HL-60 (cell line): ENCODE measurements around the gene FCRL2.

ENCODE experiments used
- CTCF ChIP-seq: IDR thresholded peaks from one replicate; pipeline ENCODE4 v1.5.1; 2011; ENCODE audit warnings: low read length, control low read depth, inconsistent platforms; ENCODE audit not compliant: insufficient read depth
- GABPA ChIP-seq: IDR thresholded peaks from 2 replicates; pipeline ENCODE4 v1.6.1; 2012; ENCODE audit warnings: low read depth
- POLR2AphosphoS5 ChIP-seq: IDR thresholded peaks from 2 replicates; pipeline ENCODE4 v1.6.1; 2012; ENCODE audit warnings: low read depth
- SPI1 ChIP-seq: IDR thresholded peaks from 2 replicates; pipeline ENCODE4 v1.6.1; 2012; ENCODE audit warnings: low read depth, mild to moderate bottlenecking, borderline replicate concordance
- TF ChIP-seq, protein P1 (sequence below): IDR thresholded peaks from 2 replicates; pipeline ENCODE4 v1.6.1; 2012; ENCODE audit warnings: low read depth; ENCODE audit not compliant: insufficient replicate concordance

DNA sequence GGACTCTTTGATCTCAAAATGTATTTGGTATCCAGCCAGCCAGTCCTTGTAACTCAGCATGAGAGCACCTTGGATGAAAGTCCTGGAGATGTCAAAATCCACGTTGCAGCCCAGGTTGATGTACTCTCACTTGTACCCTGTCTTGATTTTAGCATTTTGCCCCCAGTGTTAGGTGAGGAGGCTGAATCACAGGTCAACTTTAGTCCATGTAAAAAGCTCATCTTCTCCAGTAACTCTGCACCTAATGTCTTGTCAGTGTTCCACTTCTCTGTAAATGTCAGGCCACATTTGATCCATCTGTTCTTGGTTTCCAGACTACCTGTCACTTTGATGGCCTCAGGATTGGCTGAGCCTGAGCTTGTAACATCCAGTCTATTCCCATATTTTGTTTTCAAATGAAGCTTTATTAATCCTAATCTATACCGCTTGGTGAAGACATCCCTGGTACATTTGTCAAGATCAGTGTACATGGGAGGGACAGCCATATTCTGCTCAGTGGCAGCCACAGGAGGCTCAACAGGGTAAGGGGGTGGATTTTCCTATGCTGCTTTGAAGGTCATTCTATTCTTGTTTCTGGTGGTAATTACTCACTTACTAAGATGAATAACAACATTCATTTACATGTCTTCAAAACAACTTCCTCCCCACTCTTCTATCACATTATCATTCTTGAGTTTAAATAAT lies 52.3 kb downstream of the FCRL2 start:
- TF ChIP-seq CTCF (no peak), POLR2AphosphoS5 (no peak), SPI1 (no peak), GABPA (no peak)
- TF ChIP-seq, protein P1, sequence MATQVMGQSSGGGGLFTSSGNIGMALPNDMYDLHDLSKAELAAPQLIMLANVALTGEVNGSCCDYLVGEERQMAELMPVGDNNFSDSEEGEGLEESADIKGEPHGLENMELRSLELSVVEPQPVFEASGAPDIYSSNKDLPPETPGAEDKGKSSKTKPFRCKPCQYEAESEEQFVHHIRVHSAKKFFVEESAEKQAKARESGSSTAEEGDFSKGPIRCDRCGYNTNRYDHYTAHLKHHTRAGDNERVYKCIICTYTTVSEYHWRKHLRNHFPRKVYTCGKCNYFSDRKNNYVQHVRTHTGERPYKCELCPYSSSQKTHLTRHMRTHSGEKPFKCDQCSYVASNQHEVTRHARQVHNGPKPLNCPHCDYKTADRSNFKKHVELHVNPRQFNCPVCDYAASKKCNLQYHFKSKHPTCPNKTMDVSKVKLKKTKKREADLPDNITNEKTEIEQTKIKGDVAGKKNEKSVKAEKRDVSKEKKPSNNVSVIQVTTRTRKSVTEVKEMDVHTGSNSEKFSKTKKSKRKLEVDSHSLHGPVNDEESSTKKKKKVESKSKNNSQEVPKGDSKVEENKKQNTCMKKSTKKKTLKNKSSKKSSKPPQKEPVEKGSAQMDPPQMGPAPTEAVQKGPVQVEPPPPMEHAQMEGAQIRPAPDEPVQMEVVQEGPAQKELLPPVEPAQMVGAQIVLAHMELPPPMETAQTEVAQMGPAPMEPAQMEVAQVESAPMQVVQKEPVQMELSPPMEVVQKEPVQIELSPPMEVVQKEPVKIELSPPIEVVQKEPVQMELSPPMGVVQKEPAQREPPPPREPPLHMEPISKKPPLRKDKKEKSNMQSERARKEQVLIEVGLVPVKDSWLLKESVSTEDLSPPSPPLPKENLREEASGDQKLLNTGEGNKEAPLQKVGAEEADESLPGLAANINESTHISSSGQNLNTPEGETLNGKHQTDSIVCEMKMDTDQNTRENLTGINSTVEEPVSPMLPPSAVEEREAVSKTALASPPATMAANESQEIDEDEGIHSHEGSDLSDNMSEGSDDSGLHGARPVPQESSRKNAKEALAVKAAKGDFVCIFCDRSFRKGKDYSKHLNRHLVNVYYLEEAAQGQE, result no peak
